Keratinocyte (primary cell): ENCODE data around the gene SH3D19. TPM values are rescaled to one million over a fixed set of nuclear protein-coding genes. Genes with fewer than 3 reads are reported as not detected.

Source experiments
- DNase-seq: peaks from one replicate; pipeline ENCODE4 v3.0.0-alpha.2; 2011; ENCODE audit warnings: low read depth, missing footprints, low spot score
- FAIRE-seq: peaks from 2 replicates; lab custom pipeline; 2011; peaks lifted over from hg19 to GRCh38; lab: Jason Lieb, UNC
- H2AFZ ChIP-seq: 2 replicates; pipeline ENCODE4 v1.6.0; 2012; ENCODE audit warnings: low read length, control low read depth, inconsistent platforms; ENCODE audit not compliant: control insufficient read depth
- H3K27ac ChIP-seq: 2 replicates; pipeline ENCODE4 v1.5.1; 2011; ENCODE audit warnings: low read length; ENCODE audit not compliant: control insufficient read depth, insufficient read depth
- H3K27me3 ChIP-seq: 3 replicates; pipeline ENCODE4 v1.6.0; 2011; ENCODE audit warnings: low read length; ENCODE audit not compliant: control insufficient read depth, insufficient read depth; ENCODE audit errors: extremely low read depth
- H3K36me3 ChIP-seq, 2 experiments: 2 replicates in 1 of 2; 3 replicates in 1 of 2; pipeline ENCODE4 v1.5.1; 2011; ENCODE audit warnings: low read length in 2 of 2, mild to moderate bottlenecking in 1 of 2; ENCODE audit not compliant: control insufficient read depth in 2 of 2, insufficient read depth in 2 of 2; ENCODE audit errors: extremely low read depth in 1 of 2
- H3K4me1 ChIP-seq: 3 replicates; pipeline ENCODE4 v1.5.1; 2011; ENCODE audit warnings: low read length; ENCODE audit not compliant: control insufficient read depth, insufficient read depth; ENCODE audit errors: extremely low read depth
- H3K4me2 ChIP-seq: 3 replicates; pipeline ENCODE4 v1.6.0; 2011; ENCODE audit warnings: low read depth, low read length; ENCODE audit not compliant: control insufficient read depth, insufficient read depth; ENCODE audit errors: extremely low read depth
- H3K4me3 ChIP-seq, 3 experiments: fragments of 200-600 bp in 1 of 3; sonication (generic) in 1 of 3; 2 replicates in 2 of 3; 3 replicates in 1 of 3; pipeline ENCODE4 v1.5.1; 2011 to 2016; ENCODE audit warnings: low read length in 3 of 3, mild to moderate bottlenecking in 3 of 3, control low read depth in 2 of 3, inconsistent platforms in 1 of 3, low read depth in 1 of 3, mixed read lengths in 1 of 3, mixed run types in 1 of 3, moderate library complexity in 1 of 3; ENCODE audit not compliant: control insufficient read depth in 2 of 3, insufficient read depth in 2 of 3; ENCODE audit errors: extremely low read depth in 1 of 3
- H3K79me2 ChIP-seq: 2 replicates; pipeline ENCODE4 v1.6.0; 2012; ENCODE audit warnings: low read length; ENCODE audit not compliant: control insufficient read depth, insufficient read depth
- H3K9ac ChIP-seq: 3 replicates; pipeline ENCODE4 v1.6.0; 2011; ENCODE audit warnings: low read length; ENCODE audit not compliant: control insufficient read depth, insufficient read depth; ENCODE audit errors: extremely low read depth
- H3K9me1 ChIP-seq: 3 replicates; pipeline ENCODE4 v1.6.0; 2011; ENCODE audit warnings: low read length; ENCODE audit not compliant: control insufficient read depth, insufficient read depth; ENCODE audit errors: extremely low read depth
- H3K9me3 ChIP-seq: 2 replicates; pipeline ENCODE4 v1.5.1; 2012; ENCODE audit warnings: low read depth, low read length; ENCODE audit not compliant: control insufficient read depth
- H4K20me1 ChIP-seq: 3 replicates; pipeline ENCODE4 v1.6.0; 2011; ENCODE audit warnings: low read length; ENCODE audit not compliant: control insufficient read depth, insufficient read depth; ENCODE audit errors: extremely low read depth
- CTCF ChIP-seq, 3 experiments: IDR thresholded peaks in 1 of 3; conservative IDR thresholded peaks in 1 of 3; optimal IDR thresholded peaks in 1 of 3; 2 replicates in 2 of 3; 3 replicates in 1 of 3; pipeline versions ENCODE3 to v1.5.1; 2011; ENCODE audit warnings: low read length in 3 of 3, mild to moderate bottlenecking in 3 of 3, moderate library complexity in 2 of 3, control low read depth in 1 of 3, inconsistent platforms in 1 of 3; ENCODE audit not compliant: insufficient read depth in 2 of 3; ENCODE audit errors: extremely low read depth in 1 of 3
- EZH2 ChIP-seq: IDR thresholded peaks from one replicate; pipeline ENCODE4 v1.6.1; 2012; ENCODE audit warnings: inconsistent platforms, mild to moderate bottlenecking, low read length, moderate library complexity
- dilution Hi-C: fragments of 300-500 bp; cut with MboI; formaldehyde crosslinking; loops from one replicate; pipeline ENCODE4 v1.7.0; 2020; ENCODE audit warnings: low sequenced_read_pairs; ENCODE audit not compliant: extremely low pct_ligation_motif_present
- polyA plus RNA-seq, 5 experiments: library from polyadenylated mRNA; depleted of rRNA in 3 of 5; stranded (reverse) in 3 of 5; stranded (forward) in 1 of 5; unstranded in 1 of 5; fragments of >200 nt; gene quantifications; 1 replicate in 1 of 5; 2 replicates in 3 of 5; 3 replicates in 1 of 5; pipeline versions ENCODE4 v1.2.1 to v1.2.3, GENCODE V29; 2011 to 2012; ENCODE audit warnings: missing spikeins in 2 of 5, low read depth in 1 of 5, low replicate concordance in 1 of 5

Gene SH3D19
- polyA plus RNA-seq, 1 donor (not counting 4 experiments of a cell fraction or from before 2014, with no cell fraction given) = 24.8 TPM

- Histone ChIP-seq H3K4me2 (no peak overlapping the region), H3K27ac (no peak overlapping the region), H3K79me2 (no peaks in the 10 kb centered on the region), H3K9me3 (no peaks in the 10 kb centered on the region), H3K9ac (no peak overlapping the region), H3K4me1 (no peaks in the 10 kb centered on the region), H3K9me1 (no peaks in the 10 kb centered on the region), H3K27me3 (no peaks in the 10 kb centered on the region), H2AFZ (no peak overlapping the region), H3K36me3 (peaks cover 0 to 2% of the 10 kb centered on the region in 2 experiments), H3K4me3 (no peak overlapping the region), H4K20me1 (no peaks in the 10 kb centered on the region)
- dilution Hi-C loops = no loop called here
- FAIRE-seq (no peak), DNase-seq (no peak)
- TF ChIP-seq EZH2 = no peak
- no peak for TF ChIP-seq CTCF (optimal IDR thresholded peaks at IDR 0.05 in 1 of 3, IDR thresholded peaks at IDR 0.05 in 1 of 3, conservative IDR thresholded peaks at IDR 0.05 in 1 of 3; ENCODE audit: extremely low read depth in 1 of 3, insufficient read depth in 2 of 3, low read length in 3 of 3)
These were observed 171.8 kb downstream of the SH3D19 start for GRCh38 chr4:151153585-151153984.

- H3K27me3 ChIP-seq = no peaks in the 10 kb centered on the region
- no peaks in the 10 kb centered on the region for H3K79me2 ChIP-seq
- peaks cover 1 to 2% of the 10 kb centered on the region in 2 experiments for H3K36me3 ChIP-seq
- DNase-seq (no peak), FAIRE-seq (no peak)
- no peak overlapping the region for H3K27ac ChIP-seq
- H3K4me1 ChIP-seq = peaks cover under 1% of the 10 kb centered on the region
- H3K4me2 ChIP-seq = no peak overlapping the region
- TF ChIP-seq CTCF (optimal IDR thresholded peaks at IDR 0.05 in 1 of 3, IDR thresholded peaks at IDR 0.05 in 1 of 3, conservative IDR thresholded peaks at IDR 0.05 in 1 of 3; ENCODE audit: extremely low read depth in 1 of 3, insufficient read depth in 2 of 3, low read length in 3 of 3) (no peak), EZH2 (no peak)
- dilution Hi-C loops = no loop called here
- H4K20me1 ChIP-seq = no peaks in the 10 kb centered on the region
- no peaks in the 10 kb centered on the region for H3K9me3 ChIP-seq
- H3K4me3 ChIP-seq = no peak overlapping the region
- H3K9me1 ChIP-seq = no peaks in the 10 kb centered on the region
- H2AFZ ChIP-seq = no peak overlapping the region
- H3K9ac ChIP-seq = no peak overlapping the region
These were observed 173.4 kb downstream of the SH3D19 start for GRCh38 chr4:151152028-151152427.
